ENCODE results near the gene IGSF9. TPM values are rescaled to one million over a fixed set of nuclear protein-coding genes. Genes with fewer than 3 reads are reported as not detected.

IGSF9 gene
- total RNA-seq, 1 experiment from 2014 or later = not detected

DNA sequence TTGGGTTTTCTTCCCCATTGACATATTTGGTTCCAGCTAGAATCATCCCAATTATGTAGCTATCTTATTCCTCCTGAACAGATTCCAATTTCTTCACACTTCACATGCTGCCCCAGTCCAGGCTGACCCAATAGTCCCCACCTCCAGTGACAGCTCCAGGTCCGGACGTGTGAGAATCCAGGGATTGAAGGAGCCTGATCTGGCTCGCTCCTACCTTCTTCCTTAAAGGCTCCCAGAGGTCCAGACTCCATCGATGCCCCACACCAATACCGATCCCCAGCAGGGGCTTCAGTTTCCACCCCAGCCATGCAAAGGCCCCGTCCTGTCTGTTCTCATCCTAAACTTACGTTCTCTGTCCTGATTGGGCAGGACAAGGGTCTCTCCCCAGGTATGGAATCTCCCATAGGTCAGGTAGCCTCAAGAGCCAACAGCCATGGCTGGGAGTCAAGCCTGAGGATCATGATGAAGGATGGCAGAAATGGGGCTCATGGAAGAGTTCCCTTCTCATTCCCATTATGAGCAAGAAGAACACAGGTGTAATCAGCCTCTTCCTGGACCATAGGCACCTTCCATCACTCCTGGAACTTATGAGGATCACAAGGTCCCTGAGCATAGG, 29.0 kb upstream of the IGSF9 start:
- no peak for DNase-seq (ENCODE audit: low read depth)

DNA sequence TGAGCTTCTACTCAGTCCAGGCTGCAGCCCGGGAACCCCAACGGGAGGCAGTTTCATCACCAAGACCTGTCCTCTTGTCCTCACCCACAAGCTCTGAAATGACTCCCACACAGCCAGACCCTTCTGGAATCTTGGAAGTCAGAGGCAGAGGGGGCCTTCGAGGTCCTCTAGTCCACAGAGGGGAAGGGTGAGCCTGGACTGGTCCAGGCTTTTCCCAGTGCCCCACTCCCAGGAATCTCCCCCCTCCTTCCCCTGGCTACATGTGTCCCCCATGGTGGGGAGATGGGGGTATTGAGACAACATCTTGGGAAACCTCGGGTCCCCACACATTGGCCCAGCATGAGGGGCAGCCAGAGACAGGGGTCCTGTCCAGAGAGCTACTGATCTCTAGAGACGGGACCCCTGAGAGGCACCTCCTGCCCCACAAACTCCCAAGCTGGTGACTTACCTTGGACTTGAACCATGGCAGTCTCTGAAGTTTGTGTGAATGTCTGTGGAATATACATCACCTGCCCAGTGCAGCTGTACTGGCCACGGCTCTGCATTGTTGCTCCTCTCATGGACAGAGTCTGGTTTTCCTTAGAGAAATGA, 28.0 kb upstream of the IGSF9 start:
- no peak for DNase-seq (ENCODE audit: low read depth)

DNA sequence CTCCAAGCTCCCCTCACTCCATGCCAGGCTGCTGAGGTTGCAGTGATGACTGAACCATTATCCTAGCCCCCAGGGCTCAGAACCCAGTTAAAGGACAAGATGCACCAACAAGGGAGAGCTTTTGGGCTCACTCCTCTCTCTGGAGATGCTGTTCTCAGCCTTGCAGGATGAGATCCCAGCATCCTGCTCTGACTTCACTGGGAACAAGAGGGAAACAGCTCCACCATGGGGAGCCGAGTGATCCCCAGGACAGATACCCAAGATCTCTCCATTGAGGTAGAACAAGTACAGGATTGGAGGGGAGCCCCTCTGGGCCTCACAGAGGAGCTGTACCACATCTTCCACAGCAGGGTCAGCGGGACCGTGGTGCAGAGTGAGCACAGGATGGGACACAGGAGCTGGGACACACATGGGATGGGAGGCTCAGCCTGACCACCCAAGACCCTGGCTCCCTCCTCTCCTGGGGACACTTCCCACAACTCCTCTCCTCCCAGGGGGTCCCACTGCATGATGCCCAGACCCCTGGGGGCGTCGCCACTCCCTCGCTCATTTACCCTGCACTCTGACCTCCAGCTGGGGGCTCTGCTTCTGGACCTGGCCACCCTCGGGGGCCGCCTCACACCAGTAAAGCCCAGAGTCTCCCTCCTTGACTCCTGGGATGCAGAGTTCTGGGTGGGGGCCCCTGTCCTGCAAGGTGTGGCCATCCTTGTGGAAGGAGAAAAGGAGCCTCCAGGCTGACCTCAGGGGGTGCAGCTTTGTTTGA, 27.2 kb upstream of the IGSF9 start:
- no peak for DNase-seq (ENCODE audit: low read depth)

DNA sequence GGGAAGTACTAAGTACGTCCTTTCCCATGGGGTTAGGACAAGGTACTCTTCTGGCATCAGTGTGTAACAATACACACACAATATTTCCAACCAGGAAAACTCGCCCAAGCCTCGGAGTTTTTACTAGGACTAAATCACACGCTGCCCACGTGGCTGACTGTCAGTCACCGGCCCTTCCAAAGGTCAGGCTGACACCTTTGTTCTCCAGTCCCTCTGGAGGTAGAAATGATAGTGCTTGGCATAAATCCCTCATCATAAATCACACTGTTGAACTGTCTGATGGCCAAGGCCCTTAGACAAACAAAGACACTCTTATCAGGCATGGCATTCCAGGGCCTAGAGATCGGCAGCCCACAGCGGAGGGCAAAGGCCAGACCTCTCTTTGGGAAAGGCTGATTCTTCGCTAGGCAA, 25.5 kb upstream of the IGSF9 start:
- no peak for DNase-seq (ENCODE audit: low read depth)

DNA sequence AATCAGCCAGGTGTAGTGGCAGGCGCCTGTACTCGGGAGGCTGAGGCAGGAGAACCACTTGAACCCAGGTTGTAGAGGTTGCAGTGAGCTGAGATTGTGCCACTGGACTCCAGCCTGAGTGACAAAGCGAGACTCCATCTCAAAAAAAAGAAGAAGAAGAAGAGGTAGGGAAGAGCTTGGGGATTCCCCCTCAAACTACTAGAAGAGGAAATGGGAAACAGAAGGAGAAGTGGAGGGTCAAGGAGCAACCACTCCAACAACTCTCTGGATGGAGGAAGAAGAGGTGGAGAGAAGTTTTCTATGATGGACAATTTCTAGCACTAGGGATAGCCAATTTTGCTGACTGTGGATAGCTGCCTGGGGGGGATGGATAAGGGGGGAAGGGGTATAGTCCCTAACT, 23.5 kb upstream of the IGSF9 start:
- no peak for DNase-seq (ENCODE audit: low read depth)

DNA sequence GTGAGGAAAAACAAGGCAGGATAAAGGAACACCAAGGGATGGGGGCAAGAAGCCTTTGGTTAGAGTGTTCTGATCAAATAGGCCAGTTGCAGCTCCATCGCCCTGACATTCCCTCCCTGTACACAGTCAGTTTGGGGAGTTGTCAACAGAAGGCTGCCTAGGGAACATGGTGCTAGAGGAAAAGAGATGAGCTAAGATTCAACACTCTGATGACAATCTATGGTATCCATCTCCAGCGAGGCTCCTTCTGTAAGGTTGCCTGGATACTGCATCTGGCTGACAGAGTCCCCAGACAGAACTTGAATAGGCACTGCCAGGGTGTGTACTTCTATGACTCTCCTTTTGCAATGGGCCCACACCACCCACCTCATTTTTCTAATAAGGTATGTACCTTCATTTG, 19.9 kb upstream of the IGSF9 start:
- no peak for DNase-seq (ENCODE audit: low read depth)

DNA sequence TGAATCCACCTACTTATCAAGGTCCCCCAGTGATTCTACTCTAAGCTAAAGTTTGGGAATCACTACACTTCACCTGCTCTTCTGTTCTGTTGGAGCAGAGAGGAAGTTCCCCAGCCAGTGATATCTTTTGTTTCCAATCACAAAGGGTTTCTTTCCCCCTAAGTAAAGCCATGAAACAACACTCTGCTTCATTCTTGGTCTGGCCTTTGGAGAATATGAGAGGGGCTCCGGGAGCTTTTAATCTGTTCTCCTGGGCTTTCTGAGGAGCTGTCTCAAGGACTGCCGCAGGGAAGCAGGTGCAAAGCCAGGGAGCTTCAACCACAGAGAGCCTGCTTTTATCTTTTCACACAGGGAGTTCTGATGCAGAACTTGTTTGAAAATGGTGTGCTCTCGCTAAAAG, 18.7 kb upstream of the IGSF9 start:
- DNase-seq (ENCODE audit: low read depth) = no peak

DNA sequence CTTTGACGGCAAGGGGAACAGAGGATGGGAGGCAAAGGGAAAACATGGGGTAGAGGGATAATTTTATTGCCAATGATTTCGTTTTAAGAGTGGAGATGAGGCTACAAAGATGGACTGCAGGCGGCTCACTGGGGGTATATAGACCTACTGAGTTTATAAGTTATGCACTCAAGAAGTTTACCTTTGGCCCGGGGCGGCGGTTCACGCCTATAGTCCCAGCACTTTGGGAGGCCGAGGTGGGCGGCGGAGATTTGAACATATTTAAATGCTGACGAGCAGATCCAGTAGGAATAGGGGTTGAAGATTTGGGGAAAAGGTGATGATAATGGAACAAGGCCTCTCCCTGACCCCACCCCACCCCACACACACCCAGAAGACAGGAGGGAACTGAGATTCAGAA, 16.8 kb upstream of the IGSF9 start:
- no peak for DNase-seq (ENCODE audit: low read depth)

DNA sequence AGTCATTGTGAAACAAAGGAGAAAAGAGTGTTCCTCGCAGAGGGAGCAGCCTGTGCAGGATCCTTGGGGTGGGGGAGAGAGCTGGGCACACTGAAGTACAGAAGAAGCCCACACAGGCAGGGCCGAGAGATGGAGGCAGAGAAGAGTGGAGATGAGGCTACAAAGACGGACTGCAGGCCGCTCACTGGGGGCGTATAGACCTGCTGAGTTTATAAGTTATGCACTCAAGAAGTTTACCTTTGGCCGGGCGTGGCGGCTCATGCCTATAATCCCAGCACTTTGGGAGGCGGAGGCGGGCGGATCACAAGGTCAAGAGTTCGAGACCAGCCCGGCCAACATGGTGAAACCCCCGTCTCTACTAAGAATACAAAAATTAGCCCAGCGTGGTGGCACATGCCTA, 16.2 kb upstream of the IGSF9 start:
- no peak for DNase-seq (ENCODE audit: low read depth)

DNA sequence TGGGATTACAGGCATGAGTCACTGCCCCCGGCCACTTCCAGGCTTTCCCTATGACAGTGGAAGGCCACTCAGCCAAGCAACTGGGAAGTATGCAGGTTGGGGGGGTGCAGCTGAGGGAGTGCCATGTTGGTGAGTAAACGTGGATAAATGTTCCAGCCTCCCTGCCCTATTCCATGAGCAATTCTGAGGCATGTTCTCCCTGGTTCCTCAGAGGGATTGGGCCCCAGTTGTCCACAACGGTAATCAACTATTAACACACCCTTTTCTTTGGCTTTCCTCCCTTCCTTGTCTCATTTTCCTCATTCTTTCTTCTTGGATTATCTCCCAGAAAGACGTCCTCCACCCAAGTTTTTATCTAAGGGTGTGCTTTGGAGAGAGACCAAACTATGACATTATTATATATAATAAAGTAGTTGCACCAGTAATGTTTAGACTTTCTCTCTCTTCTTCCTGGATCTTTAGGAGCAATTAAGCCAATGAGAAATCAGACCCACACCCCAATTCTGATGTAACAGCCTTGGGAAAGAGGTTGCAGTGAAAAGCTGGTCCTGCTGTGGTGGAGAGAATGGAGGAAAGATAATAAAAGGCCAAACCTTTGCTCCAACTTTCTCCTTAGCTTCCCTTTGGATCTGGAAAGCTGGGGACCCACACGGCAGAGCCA, 15.4 kb upstream of the IGSF9 start:
- DNase-seq (ENCODE audit: low read depth) = peak; percentile 53

DNA sequence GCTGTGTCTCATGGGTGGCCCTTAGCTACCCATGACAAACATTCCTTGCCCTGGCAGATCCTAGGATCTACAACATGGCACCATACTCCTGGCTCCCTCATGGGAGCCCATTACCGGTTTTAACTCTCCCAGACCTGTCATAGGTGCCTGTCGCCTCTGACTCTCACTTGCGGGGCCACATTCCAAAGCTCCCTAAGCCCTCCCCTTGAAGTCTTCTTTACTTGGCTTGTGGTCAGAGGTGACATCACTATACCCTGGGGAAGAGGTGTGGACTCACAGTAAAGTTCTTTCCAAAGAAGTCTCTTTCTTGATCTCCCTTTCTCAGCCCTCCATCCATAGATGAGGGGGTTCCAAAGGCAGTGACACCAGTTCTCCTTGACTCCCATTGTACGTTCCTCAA, 14.0 kb upstream of the IGSF9 start:
- no peak for DNase-seq (ENCODE audit: low read depth)

DNA sequence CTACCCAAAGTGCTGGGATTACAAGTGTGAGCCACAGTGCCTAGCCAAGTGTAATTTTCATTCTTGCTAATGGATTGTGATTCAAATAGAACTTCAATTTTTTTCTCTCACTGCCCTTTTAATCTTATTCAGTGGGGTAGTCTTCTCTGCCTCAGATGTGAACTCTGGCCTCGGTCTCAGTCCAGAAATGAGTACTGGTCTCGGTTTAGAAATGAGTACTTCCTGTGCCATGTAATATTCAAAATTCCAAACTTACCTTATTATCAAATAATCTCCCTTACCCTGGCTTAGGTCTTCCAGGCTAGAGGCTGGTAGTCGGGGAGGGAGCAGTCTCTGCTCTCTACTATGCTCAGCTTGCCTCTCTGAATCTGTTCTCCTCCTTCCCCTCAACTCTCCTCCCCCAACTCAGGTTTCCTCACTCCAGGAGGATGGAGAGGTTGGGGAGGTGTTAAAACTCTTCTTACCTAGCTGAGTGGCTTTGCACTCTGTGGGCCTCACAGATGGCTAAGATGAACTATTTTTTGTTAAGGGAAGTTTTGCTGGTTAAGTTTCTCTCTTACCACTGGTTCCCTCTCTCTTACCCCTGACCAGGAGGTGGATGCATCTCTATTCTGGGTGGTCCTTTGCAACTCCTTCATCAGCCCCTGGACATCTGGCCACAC, 13.4 kb upstream of the IGSF9 start:
- no peak for DNase-seq (ENCODE audit: low read depth)

DNA sequence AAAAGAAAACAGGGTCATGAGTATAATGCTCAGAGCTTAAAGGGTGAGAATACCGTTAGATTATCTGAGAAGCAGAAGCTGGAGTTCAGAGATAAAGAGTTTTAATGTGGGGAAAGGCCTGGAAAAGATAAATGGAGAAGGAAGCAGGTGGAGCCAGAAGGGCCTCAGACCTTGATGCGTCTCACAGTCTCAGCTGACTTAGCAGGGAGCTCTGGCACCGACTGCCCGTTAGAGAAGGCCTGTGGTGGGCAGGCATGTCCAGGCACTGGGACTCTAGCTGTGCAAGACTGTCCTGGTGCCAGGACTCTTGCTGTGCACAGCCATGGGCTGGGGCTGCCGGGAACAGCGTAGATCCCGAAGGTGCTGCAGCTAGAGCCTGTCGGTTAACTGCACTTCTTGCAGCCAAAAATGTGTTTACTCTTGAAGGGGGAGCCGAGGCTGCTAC, 12.4 kb upstream of the IGSF9 start:
- DNase-seq (ENCODE audit: low read depth) = no peak

DNA sequence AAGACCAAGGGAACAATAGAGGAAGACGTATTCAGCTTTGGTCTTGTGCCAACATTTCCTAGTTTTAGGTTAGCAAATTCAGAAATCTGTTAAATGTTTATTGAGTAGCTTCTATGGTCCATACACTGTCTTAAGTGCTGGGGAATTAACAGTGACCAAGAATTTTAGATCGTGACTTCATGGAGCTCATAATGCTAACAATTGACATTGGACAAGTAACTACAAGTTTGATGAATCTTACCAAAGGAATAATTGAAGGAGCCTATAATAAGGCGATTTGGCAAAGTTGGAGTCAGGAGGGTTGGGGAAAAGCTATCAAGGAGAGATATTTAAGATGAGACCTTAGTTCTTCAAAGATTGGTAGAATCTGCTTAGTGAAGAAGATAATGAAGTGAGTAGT, 10.0 kb upstream of the IGSF9 start:
- DNase-seq (ENCODE audit: low read depth) = no peak

DNA sequence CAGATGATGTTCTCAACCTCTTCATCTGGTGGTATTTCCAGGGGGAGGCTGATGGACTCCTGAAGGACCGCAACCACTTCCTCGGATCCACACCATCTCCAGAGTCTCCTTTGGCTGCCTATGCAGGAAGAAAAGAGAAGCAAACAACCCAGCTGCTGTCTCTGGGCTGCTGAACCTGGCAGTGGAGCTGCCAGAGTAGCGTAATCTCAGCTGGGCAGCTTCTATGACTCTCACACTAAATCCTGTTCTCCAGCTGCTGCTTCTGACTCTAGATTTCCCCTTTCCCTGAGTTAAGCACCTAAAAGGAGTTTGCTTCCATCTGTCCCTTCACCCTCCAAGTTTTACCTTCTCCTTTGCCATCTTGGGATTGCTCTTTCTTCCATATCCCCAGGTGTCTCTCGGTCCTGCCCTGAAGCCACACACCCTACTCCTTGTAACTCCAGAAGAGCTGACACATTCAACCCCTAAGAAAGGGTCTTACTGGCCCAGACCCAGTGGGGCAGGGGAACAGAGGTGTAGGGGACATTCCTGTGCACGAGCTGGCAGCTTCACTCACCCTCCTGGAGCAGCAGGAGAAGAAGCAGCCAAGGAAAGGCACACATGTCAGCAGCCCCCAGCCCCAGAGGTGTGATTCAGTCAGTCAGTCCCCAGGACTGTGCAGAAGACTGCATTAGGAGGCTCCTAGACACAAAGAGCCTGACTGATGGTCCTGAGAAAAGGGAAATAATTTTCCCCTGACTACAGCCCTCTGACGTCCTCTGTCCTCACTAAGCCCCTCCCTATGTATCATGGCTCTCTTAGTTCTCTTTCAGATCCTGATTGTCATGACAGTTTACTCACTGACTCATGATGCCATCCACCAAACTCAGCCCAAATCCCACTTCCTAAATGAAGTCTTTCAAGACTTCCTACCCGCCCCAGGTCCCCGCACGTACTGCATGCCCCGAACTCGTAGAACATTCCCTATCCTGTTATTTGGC, 8.4 kb upstream of the IGSF9 start, which contains the start of gene SLAMF9:
Gene SLAMF9 (minus strand): TSS at position 702 of the 980 bp plus-strand sequence. CDS start 100 bp downstream, at position 602.
- no peak for DNase-seq (ENCODE audit: low read depth)

DNA sequence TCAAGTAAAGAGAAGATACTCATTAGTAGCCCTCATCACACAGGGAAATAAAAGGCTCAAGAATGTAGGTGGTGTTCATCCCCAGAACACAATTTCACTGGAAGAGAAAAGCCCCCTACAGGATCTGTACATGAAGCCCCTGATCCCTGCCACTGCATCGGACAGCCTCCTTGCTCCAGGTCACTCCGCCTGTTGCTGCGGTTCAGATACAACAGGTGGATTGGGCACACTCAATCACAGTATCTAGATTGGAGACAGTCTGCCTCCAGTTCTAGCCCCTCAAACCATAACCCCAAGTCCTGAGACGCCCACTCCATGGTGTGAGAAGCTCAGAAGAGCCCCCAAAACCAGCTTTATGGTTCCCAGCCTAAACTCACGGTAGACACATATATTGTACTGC, 7.5 kb upstream of the IGSF9 start:
- DNase-seq (ENCODE audit: low read depth) = no peak

DNA sequence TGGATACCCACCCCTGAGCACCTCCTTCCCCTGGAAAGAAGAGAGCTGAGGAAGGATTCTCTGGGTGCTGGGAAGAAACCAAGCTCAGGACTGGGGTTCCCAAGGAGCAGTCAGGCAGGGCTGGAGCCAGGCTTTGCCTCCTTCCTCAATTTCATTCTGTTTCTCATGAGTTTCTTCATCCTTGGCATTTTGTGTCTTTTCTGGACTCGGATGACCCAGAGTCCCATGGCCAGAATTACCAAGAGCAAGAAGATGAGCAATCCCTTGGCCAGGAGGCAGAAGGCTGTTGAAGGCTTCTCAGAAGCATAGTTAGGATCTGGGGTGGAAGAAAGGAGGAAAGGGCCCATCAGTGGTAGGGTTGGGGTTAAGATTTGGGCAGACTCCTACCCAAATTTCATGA, 6.1 kb upstream of the IGSF9 start:
- DNase-seq (ENCODE audit: low read depth) = no peak

DNA sequence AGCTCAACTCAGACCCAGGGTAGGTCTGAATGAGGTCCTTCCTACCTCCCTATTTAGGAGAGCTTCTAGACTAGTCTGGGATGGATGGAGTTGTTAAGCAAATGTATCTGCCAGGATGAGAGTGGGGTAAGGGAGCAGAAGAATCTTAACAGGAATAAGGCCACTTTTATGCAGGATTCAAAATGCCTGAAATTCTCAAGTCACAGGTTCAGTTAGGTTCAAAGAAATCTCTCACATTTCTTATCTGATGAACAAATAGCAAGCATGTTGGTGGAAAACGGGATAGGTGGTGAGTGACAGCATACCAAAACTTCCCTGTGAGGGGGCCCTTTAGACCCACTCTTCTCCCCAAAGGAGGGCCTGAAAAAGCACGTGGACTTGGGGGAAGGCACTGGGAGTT, 5.6 kb upstream of the IGSF9 start:
- no peak for DNase-seq (ENCODE audit: low read depth)

DNA sequence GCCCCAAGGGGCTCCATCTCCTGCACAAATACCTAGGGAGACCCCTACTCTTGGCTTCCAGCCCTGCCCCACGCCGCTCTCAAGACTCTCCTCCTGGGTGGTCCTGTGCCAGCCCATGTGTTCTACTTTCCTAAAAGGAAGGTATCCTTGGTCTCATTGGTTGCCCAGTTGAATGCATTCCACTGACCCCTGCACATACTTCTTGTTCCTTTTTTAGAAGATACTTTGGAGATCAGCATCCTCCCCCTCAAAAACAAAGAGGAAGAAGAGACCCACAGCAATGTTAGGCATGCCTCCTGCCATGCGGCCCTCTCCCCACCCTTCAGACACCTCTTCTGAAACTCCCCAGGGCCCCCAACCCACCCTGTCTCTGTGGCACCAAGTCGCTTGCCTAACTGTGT, 4.6 kb upstream of the IGSF9 start:
- DNase-seq (ENCODE audit: low read depth) = no peak

DNA sequence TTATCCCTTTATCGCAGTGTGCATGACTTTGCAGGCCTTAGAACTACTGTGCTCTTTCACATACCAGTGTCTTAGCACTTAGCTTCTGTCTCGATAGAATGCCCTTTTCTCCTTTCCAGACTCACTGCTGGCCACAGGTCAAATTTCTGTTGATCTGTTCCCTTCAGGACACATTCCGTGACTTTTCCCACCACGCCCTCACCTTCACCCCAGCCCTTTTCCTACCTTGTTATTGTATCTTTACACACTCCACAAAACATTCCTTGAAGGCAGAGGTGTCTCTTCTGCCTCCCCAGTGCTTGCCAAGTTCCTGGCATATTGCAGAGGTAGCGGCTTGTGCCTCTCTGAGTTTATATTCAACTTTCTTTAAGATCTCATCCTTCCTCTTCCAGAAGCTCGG, 3.7 kb upstream of the IGSF9 start:
- DNase-seq (ENCODE audit: low read depth) = no peak

DNA sequence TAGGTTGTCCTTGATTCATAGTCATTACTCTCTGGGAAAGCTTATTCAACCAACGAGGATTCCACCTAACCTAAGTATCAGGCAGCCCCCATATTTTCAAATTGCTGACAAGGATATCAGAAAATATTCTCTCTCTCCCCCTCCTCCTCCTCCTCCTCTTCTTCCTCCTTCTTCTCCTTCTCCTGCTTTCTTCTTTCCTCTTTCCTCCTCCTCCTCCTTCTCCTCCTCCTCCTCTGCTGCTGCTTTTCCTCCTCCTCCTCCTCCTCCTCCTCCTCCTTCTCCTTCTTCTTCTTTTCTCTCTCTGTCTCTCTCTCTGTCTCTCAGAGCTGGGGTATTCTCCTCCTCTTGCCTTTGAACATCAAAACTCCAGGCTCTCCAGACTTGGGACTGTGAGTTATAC, 2.5 kb upstream of the IGSF9 start:
- DNase-seq (ENCODE audit: low read depth) = no peak
